HUDEP-2 (cell line): ENCODE data around the gene TIMMDC1.
"Not testable (repeated sequence)": the region's sequence is repeated elsewhere in the genome, so short reads cannot be mapped to it uniquely, and the experiment has no call there.

Experiments used
- DNase-seq, 76 experiments: peaks; one replicate each; lab custom pipeline; 2025; ENCODE audit not compliant: unreplicated experiment in 76 of 76; lab: John Stamatoyannopoulos, UW

The TIMMDC1 gene

GRCh38 chr3:119553823-119554415, 55.6 kb downstream of the TIMMDC1 start:
- no peak for DNase-seq

- DNase-seq, result no peak
Measured at GRCh38 chr3:119555309-119555735, 57.0 kb downstream of the TIMMDC1 start.

- no peak for DNase-seq
Measured at GRCh38 chr3:119555929-119556328, 57.6 kb downstream of the TIMMDC1 start.

GRCh38 chr3:119557192-119557876, 59.0 kb downstream of the TIMMDC1 start:
- DNase-seq, result no peak

- peak in 6 of 76 experiments; percentile 3 to 24 (median 10) for DNase-seq
Measured at GRCh38 chr3:119557877-119558269, 59.5 kb downstream of the TIMMDC1 start.

GRCh38 chr3:119558626-119559317, 60.4 kb downstream of the TIMMDC1 start:
- DNase-seq, result no peak

GRCh38 chr3:119559441-119559963, 61.2 kb downstream of the TIMMDC1 start, which contains the start of gene CD80:
TSS of gene CD80 (minus strand) at chr3:119559614. CDS start at chr3:119557728, 1,886 bp downstream.
- peak in 57 of 76 experiments; percentile 2 to 69 (median 32) for DNase-seq

- DNase-seq, result no peak
Measured at GRCh38 chr3:119560160-119560559, 61.8 kb downstream of the TIMMDC1 start.

- no peak for DNase-seq
Measured at GRCh38 chr3:119562307-119562961, 64.1 kb downstream of the TIMMDC1 start.

- DNase-seq, result not testable (repeated sequence)
Measured at GRCh38 chr3:119563334-119563733, 65.0 kb downstream of the TIMMDC1 start.

GRCh38 chr3:119569156-119569555, 70.8 kb downstream of the TIMMDC1 start:
- DNase-seq, result no peak

- no peak for DNase-seq
Measured at GRCh38 chr3:119570229-119570628, 71.9 kb downstream of the TIMMDC1 start.

GRCh38 chr3:119571230-119571629, 72.9 kb downstream of the TIMMDC1 start:
- no peak for DNase-seq

- DNase-seq, result no peak
Measured at GRCh38 chr3:119571688-119572087, 73.3 kb downstream of the TIMMDC1 start.
